HG02623 (cell line): Measurements from ENCODE around the gene AKR1C4.
"Not testable (repeated sequence)": the region's sequence is repeated elsewhere in the genome, so short reads cannot be mapped to it uniquely, and the experiment has no call there.

Experiments
- ATAC-seq: cut with Tn5 transposase; IDR thresholded peaks from one replicate; pipeline ENCODE4 v1.9.1; 2021; ENCODE audit warnings: moderate library complexity; ENCODE audit not compliant: unreplicated experiment

The AKR1C4 gene

DNA sequence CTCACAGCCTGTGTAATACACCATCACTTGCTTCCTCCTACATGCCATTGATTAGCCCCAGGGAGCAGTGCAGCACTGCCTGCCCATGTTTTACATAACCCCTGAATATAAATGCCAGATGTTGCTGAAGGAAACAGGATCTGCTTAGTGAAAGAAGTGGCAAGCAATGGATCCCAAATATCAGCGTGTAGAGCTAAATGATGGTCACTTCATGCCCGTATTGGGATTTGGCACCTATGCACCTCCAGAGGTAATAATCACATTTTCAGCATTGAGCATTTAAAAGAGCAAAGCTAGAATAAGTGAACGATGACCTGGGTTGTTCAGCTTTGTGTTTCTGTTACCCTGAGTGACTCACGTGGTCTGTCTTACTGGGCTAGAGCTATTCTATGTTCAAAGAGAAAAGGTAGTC lies at the start of gene AKR1C4:
Gene AKR1C4, plus strand, starts transcription at position 136 of the 412 bp plus-strand sequence. Its CDS starts 31 bp downstream, at position 167.
- ATAC-seq = no peak

DNA sequence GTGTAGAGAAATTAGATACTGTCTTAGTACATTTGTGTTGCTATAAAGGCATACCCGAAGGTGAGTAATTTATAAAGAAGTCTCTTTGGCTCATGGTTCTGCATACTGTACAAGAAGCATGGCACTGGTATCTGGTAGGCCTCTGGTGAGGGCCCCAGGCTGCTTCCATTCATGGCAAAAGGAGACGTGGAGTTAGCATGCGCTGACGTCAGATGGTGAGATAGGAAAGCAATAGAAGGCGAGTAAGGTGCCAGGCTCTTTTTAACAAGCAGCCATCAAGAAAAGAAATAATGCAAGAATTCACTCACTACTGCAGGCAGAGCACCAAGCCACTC lies 49.8 kb upstream of the AKR1C4 start:
- no peak for ATAC-seq

DNA sequence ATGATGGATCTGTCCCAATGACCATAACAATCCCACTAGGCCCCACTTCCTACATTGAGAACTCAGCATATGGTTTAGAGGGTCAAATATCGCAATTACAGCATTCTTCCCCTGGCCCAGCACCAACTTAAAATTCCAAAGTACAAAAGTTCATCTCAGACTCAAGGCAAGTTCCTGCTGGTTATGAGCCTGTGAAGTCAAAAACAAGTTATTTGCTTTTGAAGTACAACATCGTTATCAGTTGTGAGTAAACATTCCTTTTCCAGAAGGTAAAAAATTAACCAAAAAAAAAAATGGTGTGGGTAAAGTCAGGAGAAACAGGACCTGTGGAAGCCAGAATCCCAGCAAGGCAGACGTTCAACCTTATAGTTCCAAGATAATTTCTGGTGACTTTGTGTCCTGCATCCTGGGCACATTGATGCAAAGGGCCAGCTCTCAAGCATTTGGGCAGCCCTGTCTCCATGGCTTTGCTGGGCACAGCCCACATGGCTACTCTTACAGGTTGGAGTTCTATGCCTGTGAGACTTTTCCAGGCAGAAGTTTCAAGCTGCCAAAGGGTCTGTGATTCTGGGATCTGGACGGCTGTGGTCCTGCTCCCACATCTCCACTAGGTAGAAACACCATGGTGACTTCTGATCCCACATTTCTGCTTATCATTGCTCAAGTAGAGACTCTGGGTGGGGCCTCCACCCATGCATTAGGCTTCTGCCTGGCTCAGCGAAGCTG lies 49.2 kb upstream of the AKR1C4 start:
- no peak for ATAC-seq

DNA sequence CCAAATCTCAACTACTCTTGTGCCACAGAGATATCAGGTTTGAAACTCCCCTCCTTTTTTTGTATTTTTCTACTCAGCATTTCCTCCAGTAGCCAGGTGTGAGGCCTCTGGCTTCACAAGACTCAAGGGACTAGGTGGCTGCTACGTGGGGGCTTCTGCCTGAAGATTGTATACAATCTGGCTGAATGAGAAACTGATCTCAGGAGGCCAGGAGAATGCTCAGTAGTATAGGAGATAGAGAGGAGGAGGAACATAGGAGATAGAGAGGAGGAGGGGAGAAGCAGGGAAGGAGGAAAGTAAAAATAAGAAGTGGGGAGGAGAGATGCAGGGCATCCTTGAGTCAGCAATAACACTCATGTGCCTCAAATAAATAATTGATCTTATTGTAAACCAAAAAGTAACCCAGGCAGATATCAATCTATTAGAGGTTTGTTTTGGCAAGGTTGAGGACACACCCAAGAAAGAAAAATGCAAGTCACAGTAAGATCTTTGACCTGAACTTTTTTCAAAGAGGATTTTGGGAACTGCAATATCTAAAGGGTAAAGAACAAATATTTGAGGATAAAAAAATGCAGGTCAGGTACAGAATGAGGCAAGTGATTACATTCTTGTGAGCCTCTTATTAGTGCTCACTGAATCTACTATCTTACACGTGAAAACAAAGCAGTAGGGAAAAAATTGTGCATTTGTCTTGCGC lies 48.5 kb upstream of the AKR1C4 start:
- ATAC-seq = no peak

DNA sequence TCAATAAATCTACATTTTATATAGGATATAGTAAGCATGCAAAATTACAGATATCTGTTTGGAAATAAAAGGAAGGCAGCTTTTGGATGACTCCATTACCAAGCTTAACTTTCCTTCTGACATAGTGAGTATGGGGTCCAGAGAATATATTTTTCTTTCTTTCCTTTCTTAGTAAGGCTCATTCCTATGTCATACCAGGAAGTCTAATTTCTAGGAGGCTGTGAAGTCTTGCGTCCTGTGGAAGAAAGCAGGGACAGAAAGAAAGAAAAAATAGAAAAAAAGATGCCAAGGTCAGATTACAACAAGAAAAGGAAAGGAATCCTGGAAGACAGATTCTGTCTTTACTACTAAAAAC lies 48.0 kb upstream of the AKR1C4 start:
- no peak for ATAC-seq

DNA sequence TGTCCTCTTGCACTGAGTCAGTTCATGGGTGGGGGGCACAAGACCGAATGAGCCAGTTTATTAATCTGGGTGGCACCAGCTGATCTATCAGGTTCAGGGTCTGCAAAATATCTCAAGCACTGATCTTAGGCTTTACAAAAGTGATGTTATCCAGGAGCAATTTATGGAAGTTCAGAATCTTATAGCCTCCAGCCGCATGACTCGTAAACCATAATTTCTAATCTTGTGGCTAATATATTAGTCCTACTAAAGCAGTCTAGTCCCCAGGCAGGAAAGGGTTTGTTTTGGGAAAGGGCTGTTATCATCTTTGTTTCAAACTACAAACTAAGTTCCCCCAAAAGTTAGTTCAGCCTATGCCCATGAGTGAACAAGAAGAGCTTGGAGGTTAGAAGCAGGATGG lies 45.6 kb upstream of the AKR1C4 start:
- no peak for ATAC-seq

DNA sequence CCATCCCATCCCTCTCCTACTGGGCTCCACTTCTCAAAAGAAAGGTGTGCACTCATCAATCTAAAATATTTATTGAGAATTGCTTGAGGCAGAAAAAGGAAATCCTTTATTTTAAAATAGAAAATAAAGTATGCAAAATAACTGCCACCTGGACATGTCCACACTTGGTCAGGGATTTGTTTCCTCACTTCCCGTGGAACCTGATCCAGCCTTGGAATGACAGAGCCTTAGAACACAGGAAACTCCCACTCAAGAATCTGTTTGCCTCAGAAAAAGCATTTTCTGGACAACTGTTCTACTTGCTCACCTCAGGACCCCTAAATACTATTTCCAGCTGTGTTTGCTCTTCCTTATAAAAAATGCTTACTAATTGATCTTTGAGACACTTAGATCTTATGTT lies 40.7 kb upstream of the AKR1C4 start:
- no peak for ATAC-seq

DNA sequence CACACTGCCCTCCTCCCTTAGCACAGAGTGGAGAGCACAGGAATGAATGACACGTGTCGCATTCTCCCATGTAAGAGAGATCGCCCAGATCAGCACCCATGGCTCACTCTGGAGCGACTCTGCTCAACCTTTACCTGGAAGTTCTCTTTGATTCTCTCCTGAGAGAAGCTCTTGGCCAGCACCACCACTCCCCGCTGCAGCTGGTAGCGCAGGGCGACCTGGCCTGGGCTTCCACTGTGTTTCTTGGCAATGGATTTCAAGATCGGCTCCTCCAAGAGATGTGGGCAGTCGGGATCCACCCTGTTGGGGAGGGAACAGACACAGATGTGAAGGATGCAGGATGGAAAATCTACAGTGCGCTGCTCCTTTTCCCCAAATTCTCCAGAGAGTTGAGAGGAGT lies 39.1 kb upstream of the AKR1C4 start:
- ATAC-seq = no peak

DNA sequence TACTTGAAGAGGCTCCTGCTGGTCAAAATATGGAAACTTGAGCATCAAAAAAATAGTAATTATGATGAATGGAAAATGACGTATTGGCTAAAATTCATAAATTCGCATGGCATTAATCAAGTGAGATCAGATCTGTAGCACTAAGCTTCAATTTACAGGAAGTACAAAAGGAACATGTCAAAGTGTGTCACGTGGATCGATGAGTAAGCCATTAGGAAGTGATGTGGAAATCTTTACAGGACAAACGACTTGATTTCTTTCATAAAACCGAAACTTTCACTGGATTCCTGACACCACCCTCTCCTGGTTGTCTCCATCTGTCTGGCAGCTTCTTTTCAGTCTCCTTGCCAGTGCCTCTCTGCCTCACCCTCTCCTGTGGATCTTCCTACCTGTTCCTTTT lies 37.5 kb upstream of the AKR1C4 start:
- ATAC-seq = no peak

DNA sequence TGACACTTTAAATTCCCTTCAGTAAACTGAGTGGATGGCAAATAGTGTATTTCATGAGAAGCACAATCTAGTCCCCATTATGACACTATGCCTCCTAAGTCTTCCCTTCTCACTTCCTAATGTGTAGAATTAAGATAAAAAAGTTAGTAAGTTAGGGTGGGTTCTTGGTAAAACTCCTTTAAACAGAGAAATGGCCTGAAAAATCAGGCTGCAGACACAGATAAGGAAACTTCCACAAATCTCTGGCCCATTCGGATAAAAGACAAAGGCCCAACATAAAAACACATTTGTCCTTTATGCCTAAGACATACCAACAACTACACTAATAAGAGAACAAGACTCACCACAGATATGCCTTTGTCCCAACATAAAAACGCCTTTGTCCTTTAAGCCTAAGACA lies 33.1 kb upstream of the AKR1C4 start:
- ATAC-seq = no peak

DNA sequence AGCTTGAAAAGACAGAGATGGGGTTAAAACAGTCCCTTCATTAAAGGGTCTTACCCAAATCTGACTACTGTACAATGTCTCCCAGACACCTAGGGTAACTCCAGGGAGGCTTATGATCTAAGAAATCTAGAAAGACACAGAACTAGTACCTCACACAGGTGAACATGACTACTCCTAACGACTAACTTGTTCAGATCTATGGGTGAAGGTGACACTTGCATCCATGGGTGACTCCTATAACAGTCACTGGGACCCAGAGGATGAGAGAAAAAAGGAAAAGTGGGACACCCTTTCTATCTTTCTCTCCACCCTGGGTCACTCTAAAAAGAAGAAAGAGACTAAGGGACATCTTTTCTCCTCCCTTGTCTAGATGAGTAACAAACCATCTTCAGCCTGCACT lies 30.9 kb upstream of the AKR1C4 start:
- no peak for ATAC-seq

DNA sequence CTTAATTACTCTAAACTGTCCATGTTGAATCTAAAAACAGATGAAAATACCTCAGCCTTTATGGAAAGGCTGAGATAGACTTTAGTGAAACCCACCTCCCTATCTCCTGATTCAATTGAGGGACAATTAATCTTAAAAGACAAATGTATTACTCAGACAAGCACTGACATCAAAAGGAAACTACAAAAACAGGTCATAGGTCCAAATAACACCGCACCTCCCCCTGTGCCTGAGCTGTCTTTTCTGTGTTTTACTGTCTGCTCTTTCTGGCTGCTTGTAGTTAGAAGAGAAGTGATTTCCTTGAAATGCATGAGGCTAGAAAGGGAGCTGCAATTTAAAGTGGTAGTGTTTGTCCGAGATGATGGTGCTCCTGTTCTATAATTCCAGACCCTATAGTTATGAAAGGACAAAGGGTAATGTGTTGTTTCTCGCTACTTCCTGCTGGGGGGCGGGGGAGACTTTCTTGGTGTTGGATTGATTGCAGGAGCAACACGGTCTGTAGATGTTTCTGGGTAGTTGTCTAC lies 27.7 kb upstream of the AKR1C4 start:
- ATAC-seq = no peak

DNA sequence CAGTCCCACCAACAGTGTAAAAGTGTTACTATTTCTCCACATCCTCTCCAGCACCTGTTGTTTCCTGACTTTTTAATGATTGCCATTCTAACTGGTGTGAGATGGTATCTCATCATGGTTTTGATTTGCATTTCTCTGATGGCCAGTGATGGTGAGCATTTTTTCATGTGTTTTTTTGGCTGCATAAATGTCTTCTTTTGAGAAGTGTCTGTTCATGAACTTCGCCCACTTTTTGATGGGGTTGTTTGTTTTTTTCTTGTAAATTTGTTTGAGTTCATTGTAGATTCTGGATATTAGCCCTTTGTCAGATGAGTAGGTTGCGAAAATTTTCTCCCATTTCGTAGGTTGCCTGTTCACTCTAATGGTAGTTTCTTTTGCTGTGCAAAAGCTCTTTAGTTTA lies 21.1 kb upstream of the AKR1C4 start:
- ATAC-seq = not testable (repeated sequence)

DNA sequence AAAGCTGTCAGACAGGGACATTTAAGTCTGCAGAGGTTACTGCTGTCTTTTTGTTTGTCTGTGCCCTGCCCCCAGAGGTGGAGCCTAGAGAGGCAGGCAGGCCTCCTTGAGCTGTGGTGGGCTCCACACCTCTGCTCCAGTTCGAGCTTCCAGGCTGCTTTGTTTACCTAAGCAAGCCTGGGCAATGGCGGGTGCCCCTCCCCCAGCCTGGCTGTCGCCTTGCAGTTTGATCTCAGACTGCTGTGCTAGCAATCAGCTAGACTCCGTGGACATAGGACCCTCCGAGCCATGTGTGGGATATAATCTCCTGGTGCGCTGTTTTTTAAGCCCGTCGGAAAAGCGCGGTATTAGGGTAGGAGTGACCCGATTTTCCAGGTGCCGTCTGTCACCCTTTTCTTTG lies 16.1 kb upstream of the AKR1C4 start:
- ATAC-seq = not testable (repeated sequence)

DNA sequence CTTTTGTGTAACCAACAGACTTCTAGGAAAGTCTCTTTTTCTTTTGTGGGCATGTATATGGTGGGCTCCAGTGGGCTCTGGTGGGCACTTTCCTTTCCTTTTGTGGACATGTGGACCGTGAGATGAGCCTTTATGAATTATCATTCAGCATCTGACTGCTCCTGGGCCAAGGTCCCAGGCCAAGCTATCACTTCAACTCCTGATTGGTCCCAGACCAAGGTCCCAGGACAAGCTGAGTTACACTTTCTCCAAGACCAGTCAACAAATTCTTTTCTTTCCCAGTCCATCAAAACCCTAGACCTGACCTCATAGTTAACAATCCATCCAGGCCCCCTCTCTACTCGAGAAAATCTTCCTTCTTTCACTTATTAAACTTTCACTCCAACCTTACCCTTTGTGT lies 12.7 kb upstream of the AKR1C4 start:
- ATAC-seq = no peak

DNA sequence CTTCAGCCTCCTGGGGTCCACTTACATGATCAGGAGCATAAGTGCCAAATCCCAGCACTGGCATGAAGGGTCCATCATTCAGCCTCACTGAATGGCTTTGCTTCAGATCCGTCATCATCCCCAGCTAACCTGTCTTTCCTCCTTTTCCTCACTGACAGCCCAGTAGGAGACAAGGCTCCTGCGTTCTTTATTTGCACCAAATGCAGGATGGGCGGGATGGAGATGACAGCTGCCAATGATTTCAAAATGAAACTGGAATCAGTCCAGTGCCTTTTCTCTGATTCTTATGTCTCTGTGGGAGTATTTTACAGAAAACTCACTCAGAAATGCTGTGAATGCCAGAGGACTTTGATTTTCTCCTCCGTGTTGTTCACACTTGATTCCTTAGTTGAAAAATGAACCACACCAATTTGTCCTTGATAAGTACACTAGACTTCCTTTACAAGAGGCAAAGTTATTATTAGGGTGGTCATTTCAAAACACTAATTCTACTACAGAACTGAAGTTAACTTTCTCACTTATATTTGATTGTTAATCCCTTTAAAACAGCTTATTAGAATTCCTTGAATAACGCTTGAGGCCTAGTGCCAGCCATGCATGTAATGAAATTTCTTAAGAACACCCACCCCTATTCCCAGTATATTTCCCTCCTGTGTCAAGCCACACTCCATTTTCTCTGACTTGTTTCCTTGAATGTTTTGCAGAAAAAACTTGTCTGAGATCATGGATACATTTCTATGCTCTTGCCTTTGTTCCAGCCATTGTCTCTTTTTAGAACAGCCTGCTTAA lies 11.5 kb upstream of the AKR1C4 start, which contains the start of gene AKR1C8:
Gene AKR1C8, minus strand, starts transcription at position 164 of the 789 bp plus-strand sequence. Its CDS starts 46 bp downstream, at position 118.
- ATAC-seq = no peak

DNA sequence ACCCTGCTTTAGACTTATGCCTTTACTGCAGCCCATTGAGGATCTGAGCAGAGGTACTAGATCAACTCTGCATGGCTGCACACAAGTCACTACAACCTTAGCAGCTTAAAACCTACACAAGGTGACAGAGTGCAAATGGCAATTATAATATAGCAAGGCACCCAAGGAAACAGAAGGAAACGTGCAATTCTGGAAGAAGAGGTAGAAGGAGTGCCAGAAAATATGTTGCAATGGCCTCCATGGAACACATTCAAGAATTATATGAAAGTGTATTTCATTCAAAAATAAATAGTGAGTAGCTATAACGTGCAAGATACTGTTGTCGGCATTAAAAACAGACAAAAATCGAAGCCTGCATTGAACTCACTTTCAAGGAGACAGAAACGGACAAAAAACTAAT lies 8.8 kb upstream of the AKR1C4 start:
- ATAC-seq = no peak

DNA sequence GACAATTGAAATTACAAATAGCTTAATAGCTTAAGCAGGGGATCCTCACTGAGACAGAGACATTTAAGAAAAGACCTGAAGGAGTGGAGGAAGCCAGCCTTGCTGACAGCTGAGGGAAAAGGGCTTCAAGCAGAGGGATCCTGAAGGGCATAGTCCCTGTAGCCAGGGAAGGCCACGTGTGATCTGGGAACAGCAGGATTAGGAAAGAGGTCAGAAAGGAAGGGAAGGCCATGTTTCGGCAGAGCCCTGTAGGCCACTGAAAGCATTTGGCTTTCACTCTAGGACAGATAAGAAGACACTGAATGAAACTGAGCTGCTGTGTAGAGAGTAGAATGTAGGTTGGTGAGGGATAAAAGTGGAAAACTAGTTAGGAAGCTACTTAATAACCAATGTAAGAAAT lies 8.3 kb upstream of the AKR1C4 start:
- no peak for ATAC-seq

DNA sequence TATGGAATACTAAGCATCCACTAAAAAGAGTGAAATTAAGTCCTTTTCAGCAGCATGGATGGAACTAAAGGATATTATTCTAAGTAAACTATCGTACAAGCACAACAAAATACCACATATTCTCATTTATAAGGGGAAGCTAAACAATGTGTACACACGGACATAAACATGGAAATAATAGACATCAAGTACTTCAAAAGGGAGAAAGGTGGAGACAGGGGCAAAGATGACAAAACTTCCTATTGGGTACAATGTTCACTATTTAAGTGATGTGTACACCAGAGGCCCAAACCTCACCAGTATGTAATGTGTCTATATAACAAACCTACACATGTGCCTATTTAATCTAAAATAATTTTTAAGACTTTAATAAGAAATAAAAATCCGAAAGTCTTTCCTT lies 2.2 kb upstream of the AKR1C4 start:
- ATAC-seq = no peak

DNA sequence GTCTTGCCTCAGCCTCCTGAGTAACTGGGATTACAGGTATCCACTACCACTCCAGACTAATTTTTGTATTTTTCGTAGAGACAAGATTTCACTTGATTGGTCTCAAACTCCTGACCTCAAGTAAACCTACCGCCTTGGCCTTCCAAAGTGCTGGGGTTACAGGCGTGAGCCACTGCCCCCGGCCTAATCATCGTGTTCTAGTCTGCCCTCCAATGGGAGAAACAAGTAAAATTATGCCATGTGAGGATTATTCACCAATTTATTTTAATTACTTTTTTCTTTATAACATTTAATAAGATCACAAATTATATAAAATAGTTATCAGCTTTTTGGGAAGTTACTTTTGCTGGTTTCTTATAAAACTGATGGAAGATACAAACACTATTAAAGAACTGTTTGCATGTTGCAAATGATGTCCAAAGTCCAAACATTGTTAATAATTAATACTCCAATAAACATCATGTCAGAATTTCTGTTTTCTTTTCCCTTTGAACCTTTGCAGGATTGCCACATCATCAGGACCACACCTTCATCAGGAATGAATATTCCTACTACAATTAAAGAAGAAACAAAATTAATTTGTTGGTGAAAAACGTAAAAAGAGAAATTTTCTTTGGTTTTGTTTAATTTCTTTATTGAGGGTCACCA lies 786 bp upstream of the AKR1C4 start:
- ATAC-seq = no peak

DNA sequence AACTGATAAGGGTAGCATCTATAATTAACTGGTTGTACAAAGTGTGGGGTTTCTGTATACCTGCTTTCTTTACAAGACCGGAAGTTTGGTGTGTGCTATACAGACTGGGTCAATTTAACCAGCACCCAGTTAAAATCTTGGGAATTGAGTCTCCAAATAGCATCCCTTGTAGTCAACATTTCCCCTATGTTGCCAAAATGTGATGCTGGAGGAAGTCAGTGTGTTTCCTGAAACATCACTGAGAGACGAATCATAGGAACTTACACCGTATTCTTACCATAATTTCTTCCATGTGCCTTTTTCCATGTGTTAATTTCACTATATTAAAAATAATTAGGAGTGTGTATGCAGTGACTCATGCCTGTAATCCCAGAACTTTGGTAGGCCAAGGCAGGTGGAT lies 1.7 kb downstream of the AKR1C4 start:
- ATAC-seq = no peak
